ENCODE measurements around the gene BNIP2.
"Not testable (repeated sequence)": the region's sequence is repeated elsewhere in the genome, so short reads cannot be mapped to it uniquely, and the experiment has no call there.

BNIP2 gene

DNA sequence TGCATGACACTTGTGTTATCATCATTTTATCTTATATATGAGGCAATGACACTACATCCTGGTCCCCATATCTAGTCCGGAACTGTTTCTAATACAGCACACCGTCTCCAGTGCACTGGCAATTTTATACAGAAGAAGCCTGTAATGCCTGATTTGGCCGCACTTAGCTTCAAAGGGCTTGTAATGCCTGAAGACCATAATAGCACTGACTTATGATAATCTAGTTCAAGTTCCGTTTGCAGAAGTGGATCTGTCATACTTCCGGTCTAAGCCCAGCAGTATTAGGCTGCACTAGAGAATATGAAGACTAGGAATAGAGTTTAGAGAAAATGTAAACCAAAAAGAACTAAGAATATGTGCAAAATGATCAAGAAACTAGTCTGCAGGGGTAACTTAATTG is 1.3 kb downstream of the BNIP2 start:
- peak; percentile 68 to 70 for DNase-seq

DNA sequence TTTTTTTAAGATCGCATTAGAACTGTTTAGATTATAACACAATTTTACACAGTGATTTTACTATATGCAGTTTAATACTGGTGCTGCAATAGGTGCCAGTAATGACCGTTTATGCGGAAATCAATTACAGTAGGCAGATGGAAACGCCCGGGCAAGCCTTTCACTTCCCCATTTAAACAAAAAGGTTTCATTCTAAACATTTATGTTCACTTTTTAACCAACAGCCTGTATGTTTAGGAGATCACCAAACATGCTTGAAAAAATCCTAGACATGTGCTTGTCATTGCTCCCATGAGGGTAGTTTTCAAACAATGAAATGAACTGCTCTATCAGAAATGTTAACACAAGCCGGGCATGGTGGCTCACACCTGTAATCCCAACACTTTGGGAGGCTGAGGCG is 2.7 kb downstream of the BNIP2 start:
- DNase-seq, result peak; percentile 44 to 45

DNA sequence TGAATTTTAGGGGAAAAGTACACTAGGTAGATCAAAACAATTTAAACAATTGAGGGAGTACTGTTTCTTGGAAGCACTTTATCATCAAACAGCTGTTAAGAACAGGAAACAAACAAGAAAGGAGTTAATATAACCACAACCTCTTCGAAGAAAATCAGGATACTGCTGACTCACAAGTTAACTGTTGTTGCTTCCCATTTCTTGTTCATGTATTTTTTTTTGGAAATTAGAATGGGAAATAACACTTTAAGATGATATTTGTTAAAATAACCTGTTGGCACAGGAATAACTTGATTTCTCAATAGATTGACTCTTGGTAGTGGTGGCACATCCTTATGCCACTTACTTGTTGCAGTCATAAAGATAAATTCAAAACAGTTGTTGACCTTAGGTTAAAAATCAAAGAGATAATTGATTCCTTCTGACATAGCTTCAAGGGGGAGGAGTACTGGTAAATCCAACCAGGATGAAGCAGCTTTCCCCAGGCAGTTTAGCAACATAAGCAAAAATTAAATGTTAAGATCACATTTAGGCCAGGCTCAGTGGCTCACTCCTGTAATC is 3.3 kb downstream of the BNIP2 start:
- DNase-seq, result peak; percentile 36 to 46

DNA sequence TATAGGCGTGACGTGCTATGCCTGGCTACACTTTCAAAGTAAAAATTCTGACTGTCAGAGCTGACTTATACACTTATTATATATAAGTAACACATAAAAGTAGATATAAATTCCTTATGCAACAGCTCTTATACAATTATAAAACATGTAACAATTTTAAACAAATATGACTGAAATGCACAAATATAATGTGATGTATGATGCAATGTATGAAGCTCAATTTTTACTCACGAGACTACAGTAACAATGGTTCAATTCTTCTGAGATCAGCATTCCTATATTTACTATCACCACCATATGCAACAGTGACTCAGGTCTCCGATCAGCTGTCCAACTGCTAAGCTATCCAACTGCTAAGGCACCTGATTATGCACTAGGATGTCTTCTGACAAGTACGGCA is 8.2 kb downstream of the BNIP2 start:
- no peak for DNase-seq

DNA sequence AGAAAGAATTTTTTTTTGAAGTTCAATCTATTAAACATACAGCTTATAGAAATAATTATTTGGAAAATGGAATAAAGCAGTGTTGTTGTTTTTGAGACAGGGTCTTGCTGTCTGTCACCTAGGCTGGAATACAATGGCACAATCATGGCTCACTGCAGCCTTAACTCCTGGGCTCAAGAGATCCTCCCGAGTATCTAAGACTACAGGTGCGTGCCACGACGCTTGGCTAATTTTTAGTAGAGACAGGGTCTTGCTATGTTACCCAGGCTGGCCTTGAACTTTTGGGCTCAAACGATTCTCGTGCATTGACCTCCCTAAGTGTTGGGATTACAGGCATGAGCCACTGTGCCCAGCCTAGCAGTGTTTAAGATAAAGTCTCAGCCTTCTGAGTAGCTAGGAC is 8.8 kb downstream of the BNIP2 start:
- DNase-seq, result no peak

GRCh38 chr15:59678620-59679019 is 10.5 kb downstream of the BNIP2 start:
- DNase-seq, result no peak

DNA sequence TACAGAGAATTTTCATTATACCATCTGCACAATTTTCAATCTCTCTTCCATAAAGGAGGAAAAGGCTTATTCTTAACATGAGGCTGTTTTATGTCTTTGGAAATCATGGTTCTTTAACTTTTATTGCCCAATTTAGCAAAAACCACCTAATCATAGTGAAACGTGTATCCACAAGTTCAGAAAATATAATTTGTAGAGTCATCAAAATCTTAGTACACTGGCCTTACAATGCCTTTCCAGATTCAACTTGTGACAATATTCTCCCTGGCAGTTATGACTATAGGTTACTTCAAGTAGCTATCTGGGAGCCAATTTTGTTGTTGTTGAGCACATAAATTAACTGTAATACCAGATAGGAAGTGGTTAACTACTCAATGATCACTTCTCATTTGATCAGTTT is 10.9 kb downstream of the BNIP2 start:
- no peak for DNase-seq

GRCh38 chr15:59676565-59676964 is 12.6 kb downstream of the BNIP2 start:
- no peak for DNase-seq

DNA sequence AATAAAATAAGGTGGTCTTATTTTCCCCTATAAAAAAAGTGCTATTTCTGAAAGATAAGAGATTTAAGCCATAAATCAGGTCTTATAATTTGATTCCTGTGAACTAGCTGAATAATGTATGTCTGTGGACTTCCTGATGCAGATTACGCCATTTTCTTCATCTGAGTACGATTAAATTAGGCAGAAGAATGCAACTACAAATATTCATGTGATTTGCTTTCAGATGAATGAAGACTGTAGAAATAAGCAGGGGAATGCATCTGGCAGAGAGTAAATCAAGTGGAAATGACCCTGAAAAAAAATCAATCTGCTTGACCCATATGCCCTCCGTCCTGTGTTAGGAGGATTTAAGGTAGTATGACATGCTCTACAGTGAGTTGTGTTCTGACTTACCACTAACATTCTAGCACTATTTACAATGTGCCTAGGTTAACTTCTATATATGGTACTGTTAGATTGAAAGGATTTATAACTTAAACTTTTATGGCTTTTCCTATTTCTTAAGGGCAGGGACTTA is 14.7 kb downstream of the BNIP2 start:
- no peak for DNase-seq

DNA sequence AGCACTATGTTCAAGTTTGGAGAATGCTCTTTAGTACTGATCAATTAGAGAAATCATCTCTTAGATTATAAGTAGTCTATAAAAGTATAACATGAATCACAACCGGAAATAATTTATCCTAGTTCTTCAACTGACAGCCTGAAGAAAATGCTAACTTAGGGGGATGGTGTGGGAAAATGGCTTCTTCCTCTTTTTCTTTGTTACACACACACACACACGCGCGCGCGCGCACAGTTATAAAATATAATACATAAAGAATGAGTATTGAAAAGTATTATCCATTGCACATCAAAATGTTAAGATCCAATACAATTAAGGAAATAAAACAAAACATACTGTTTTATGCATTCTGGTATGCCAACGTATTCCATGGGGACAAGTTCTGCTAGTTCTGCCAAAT is 20.6 kb downstream of the BNIP2 start:
- DNase-seq, result peak; percentile 6 to 7

DNA sequence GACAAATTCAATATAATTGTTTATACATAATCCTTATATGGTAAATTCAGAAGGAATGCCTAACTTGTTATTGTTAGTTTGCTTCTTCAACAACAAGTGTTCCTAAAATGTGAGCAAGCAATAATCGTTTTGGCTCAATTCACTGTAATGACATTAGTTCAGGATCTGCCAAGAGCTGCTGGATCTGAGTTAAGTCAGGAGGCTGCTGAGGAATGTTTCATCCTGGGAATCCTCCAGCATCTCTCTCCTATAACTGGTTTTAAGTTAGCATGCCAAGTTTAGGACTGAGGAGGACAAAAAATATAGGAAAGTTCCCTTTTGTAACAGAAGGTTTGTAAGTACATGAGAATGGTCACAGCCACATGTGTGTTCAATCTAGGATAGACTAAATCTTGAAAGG is 26.9 kb downstream of the BNIP2 start:
- DNase-seq, result no peak

- DNase-seq, result no peak
These were observed 29.8 kb downstream of the BNIP2 start for GRCh38 chr15:59659366-59659765.

- DNase-seq, result no peak
These were observed 31.4 kb downstream of the BNIP2 start for GRCh38 chr15:59657635-59658125.

DNA sequence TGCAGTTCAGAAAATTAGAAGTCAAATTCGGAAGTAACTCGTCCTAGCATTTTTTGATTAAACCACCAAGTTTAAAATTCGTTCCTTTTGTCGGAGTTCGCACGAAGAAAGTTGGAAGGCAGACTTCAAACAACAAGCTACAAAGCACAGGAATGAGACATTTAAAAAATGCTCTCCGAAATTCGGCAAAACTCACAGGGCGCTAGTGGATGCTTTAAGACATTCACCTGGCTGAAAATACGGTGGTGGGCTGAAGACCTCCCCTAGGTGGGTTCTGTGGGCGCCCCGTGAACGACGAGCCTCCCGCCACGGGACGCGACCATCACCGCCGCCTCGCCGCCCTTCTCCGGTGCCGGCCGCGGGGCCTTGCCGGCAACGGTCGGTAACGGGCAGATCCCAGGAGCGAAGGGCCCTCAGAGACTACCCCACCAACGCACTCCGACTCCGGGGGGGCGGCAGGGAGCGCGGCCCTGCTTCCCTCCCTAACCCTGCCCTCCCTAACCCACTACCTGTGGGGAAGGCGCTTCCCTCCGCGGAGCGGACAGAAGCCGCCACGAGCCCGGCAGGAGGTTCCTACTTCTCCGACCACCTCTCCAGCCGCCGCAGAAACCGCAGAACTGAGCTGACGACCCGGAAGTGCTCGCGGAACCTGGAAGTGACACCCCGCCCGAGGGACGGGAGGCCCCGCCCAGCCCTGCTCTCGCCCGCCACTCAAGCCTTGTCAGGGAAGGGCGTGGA is 32.1 kb downstream of the BNIP2 start, which contains the start of gene GTF2A2:
Gene GTF2A2 (minus strand): TSS at position 619 of the 738 bp plus-strand sequence. CDS start 5,238 bp downstream, outside the sequence.
- DNase-seq, result peak; percentile 88 to 96

DNA sequence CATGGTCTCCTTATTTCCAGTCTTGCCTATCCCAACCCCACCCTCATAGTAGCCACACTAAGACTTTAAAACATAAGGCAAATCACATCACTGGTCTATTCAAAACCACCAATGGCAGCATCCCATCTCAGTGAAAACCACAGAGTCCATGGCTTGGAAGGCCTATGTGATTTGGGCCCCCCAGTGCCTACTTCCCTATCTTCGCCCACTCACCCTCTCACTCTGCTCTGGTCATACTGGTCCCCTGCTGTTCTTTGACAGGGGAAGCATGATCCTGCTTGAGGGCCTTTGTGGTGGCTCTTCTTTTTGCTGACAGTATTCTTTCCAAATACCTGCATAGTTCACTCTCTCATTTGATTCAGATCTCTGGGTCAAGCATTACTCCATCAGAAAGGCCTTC is 35.1 kb downstream of the BNIP2 start:
- no peak for DNase-seq

- DNase-seq, result no peak
These were observed 39.5 kb downstream of the BNIP2 start for GRCh38 chr15:59649603-59650002.

DNA sequence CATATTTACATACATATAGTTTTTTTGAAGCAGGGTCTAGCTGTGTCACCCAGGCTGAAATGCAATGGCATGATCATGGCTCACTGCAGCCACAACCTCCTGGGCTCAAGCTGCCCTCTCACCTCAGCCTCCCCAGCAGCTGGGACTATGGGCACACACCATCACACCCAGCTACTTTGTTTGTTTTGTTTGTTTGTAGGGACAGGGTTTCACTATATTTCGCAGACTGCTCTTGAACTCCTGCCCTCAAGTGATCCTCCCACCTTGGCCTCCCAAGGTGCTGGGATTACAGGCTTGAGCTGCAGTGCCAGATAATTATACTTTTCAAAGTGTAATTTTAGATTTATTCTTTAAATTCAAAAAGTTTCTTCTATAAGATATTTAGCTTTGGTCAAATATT is 42.0 kb downstream of the BNIP2 start:
- DNase-seq, result no peak

- DNase-seq, result no peak
These were observed 42.8 kb downstream of the BNIP2 start for GRCh38 chr15:59646277-59646676.

DNA sequence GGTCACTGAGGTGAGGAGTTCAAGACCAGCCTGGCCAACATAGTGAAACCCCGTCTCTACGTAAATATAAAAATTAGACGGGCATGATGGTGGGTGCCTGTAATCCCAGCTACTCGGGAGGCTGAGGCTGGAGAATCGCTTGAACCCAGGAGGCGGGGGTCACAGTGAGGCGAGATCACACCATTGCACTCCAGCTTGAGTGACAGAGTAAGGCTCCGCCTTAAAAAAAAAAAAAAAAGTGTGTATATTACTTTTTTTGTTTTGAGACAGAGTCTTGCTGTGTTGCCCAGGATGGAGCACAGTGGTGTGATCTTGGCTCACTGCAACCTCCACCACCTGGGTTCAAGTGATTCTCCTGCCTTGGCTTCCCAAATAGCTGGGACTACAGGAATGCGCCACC is 43.3 kb downstream of the BNIP2 start:
- DNase-seq, result not testable (repeated sequence)

- DNase-seq, result no peak
These were observed 44.4 kb downstream of the BNIP2 start for GRCh38 chr15:59644756-59645155.

- DNase-seq, result peak in 1 of 2 experiments; percentile 14
These were observed 46.8 kb downstream of the BNIP2 start for GRCh38 chr15:59642351-59642750.

DNA sequence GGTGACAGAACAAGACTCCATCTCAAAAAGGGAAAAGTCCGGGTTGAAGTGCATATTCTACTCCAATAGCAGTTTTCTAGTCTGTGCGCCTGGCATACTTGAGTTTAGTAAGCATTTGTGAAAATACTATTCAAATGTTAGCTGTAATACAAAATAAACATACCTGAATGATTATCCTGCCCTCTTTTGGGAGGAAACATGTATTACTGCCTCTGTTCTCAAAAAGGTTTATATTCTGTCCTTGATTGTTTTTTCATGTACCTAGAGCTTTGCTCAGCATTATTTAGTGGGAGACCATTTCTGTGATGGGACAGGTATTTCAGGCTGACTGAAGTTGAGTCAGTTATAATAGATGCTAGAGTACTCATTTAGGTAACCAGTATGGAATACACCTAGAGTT is 51.6 kb downstream of the BNIP2 start:
- not testable (repeated sequence) for DNase-seq

DNA sequence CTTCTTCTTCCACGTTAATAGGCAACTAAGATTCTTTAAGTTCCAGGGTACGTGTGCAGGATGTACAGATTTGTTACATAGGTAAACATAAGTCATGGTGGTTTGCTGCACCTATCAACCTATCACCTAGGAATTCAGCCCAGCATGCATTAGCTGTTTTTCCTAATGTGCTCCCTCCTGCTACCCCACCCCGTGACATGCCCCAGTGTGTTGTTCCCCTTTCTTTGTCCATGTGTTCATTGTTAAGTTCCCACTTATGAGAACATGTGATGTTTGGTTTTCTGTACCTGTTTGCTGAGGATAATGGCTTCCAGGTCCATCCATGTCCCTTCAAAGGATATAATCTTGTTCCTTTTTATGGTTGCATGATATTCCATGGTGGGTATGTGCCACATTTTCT is 52.9 kb downstream of the BNIP2 start:
- DNase-seq, result no peak

- peak in 1 of 2 experiments; percentile 2 for DNase-seq
These were observed 56.4 kb downstream of the BNIP2 start for GRCh38 chr15:59632714-59633113.
